ENCODE results near the gene PRICKLE4. TPM values are rescaled to one million over a fixed set of nuclear protein-coding genes. Genes with fewer than 3 reads are reported as not detected.

PRICKLE4 gene
- total RNA-seq, 1 experiment from 2014 or later: 1.5 TPM

- ChIA-PET CTCF (no interaction called here), POLR2A (no interaction called here)
- DNase-seq (ENCODE audit: low spot score): no peak
- no peak overlapping the region for H3K4me3 Mint-ChIP-seq
- H3K4me1 Mint-ChIP-seq: no peaks in the 10 kb centered on the region
- peak; percentile 62; the same call in 1 of the 2 replicates for TF ChIP-seq GABPB1 (CRISPR knock-in tag; IDR thresholded peaks at IDR 0.05)
- TF ChIP-seq TEAD1 (CRISPR knock-in tag; IDR thresholded peaks at IDR 0.05): no peak
- no peak overlapping the region for H3K27ac Mint-ChIP-seq
- H3K36me3 Mint-ChIP-seq: no peaks in the 10 kb centered on the region
- ATAC-seq: no peak
- peaks cover 3% of the 10 kb centered on the region; the same call in 1 of the 2 replicates for H3K27me3 Mint-ChIP-seq (ENCODE audit: low read depth)
- H3K9me3 Mint-ChIP-seq: no peaks in the 10 kb centered on the region
Observed at GRCh38 chr6:41741625-41742490, 38.7 kb upstream of the PRICKLE4 start.

GRCh38 chr6:41743406-41744235 is 37.0 kb upstream of the PRICKLE4 start:
- ATAC-seq: no peak
- Mint-ChIP-seq H3K27ac (peak overlapping the region; percentile 82; the same call in 1 of the 2 replicates), H3K4me3 (no peak overlapping the region), H3K4me1 (no peaks in the 10 kb centered on the region), H3K27me3 (ENCODE audit: low read depth) (no peaks in the 10 kb centered on the region; the same call in 1 of the 2 replicates), H3K36me3 (no peaks in the 10 kb centered on the region), H3K9me3 (no peaks in the 10 kb centered on the region)
- no peak for DNase-seq (ENCODE audit: low spot score)
- POLR2A ChIA-PET: no interaction called here
- CTCF ChIA-PET: interaction anchor here (1.1 kb wide), 1 partner anchor 9 kb away, joined by 3 read pairs; no protein-coding TSS in a partner anchor
- TF ChIP-seq FOXP4 (CRISPR knock-in tag; IDR thresholded peaks at IDR 0.05): no peak
- no peak for TF ChIP-seq USF1 (CRISPR knock-in tag; IDR thresholded peaks at IDR 0.05)
- TF ChIP-seq MXD4 (CRISPR knock-in tag; IDR thresholded peaks at IDR 0.05; ENCODE audit: borderline replicate concordance): no peak
- no peak for TF ChIP-seq EMX1 (CRISPR knock-in tag; IDR thresholded peaks at IDR 0.05)
- no peak for TF ChIP-seq SMAD4 (CRISPR knock-in tag; IDR thresholded peaks at IDR 0.05)
- no peak for TF ChIP-seq TEAD1 (CRISPR knock-in tag; IDR thresholded peaks at IDR 0.05)
- TF ChIP-seq JAZF1 (CRISPR knock-in tag; IDR thresholded peaks at IDR 0.05): no peak
- TF ChIP-seq CREM (CRISPR knock-in tag; IDR thresholded peaks at IDR 0.05): no peak
- no peak for TF ChIP-seq ELF4 (CRISPR knock-in tag; IDR thresholded peaks at IDR 0.05; ENCODE audit: low read depth)
- TF ChIP-seq E2F1 (CRISPR knock-in tag; IDR thresholded peaks at IDR 0.05): no peak
- no peak for TF ChIP-seq ATF3 (CRISPR knock-in tag; conservative IDR thresholded peaks at IDR 0.05)
- no peak for TF ChIP-seq PRDM15 (CRISPR knock-in tag; IDR thresholded peaks at IDR 0.05)
- no peak for TF ChIP-seq CTCF (IDR thresholded peaks at IDR 0.05)
- TF ChIP-seq ZNF423 (CRISPR knock-in tag; IDR thresholded peaks at IDR 0.05): no peak
- no peak for TF ChIP-seq ZBTB43 (CRISPR knock-in tag; IDR thresholded peaks at IDR 0.05)
- no peak for TF ChIP-seq ATF1 (CRISPR knock-in tag; IDR thresholded peaks at IDR 0.05)
- no peak for TF ChIP-seq IRF1 (CRISPR knock-in tag; IDR thresholded peaks at IDR 0.05)
- TF ChIP-seq NFYB (CRISPR knock-in tag; conservative IDR thresholded peaks at IDR 0.05; ENCODE audit: low read depth): no peak
